ENCODE data around the gene FAM124B.
A peak's percentile ranks its signal among the peaks of the same experiment; 100 is the strongest.

Gene FAM124B, protein sequence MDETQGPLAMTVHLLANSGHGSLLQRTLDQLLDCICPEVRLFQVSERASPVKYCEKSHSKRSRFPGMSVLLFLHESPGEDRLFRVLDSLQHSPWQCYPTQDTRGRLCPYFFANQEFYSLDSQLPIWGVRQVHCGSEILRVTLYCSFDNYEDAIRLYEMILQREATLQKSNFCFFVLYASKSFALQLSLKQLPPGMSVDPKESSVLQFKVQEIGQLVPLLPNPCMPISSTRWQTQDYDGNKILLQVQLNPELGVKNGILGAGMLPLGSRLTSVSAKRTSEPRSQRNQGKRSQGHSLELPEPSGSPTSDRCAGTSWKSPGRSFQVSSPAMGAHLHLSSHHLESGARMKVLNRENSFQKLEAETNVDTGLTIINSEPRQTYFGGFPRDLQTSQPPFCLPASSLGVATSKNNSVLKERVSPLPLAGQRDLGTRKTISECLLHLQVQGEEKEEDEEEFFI

DNA sequence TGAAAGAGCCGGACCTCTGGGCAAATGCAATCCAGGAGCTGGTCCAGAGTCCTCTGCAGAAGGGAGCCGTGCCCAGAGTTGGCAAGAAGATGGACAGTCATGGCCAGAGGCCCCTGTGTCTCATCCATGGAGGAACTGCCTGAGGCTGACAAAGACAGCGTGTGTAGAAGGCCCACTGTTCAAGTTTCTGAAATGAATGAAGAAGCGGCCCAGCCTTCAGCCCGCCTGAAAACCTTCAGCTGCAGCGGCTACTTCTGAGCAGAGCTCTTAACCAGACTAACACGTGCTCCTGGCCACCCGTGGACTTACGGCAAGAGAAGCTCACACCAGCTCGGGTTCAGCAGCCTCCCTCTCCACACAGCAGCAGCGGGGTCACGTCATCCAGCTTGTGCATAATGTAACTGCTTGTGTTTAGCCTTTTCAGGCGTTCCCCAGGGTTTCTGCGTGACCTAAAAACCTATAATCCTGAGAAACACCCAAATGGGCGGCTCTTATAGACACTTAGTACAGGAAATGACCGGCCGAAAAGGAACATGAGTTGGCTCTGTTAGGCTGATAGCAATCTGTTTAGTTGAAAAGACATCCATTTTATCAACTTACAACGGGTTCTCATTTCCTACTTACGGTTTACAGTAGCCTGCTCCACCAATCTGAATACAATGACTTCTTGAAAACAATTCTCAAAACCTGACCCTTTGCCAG is at the start of gene FAM124B:
Gene FAM124B, minus strand, starts transcription at position 467 of the 702 bp plus-strand sequence. Its CDS starts 339 bp downstream, at position 128.
- DNase-seq = peak; percentile 38

DNA sequence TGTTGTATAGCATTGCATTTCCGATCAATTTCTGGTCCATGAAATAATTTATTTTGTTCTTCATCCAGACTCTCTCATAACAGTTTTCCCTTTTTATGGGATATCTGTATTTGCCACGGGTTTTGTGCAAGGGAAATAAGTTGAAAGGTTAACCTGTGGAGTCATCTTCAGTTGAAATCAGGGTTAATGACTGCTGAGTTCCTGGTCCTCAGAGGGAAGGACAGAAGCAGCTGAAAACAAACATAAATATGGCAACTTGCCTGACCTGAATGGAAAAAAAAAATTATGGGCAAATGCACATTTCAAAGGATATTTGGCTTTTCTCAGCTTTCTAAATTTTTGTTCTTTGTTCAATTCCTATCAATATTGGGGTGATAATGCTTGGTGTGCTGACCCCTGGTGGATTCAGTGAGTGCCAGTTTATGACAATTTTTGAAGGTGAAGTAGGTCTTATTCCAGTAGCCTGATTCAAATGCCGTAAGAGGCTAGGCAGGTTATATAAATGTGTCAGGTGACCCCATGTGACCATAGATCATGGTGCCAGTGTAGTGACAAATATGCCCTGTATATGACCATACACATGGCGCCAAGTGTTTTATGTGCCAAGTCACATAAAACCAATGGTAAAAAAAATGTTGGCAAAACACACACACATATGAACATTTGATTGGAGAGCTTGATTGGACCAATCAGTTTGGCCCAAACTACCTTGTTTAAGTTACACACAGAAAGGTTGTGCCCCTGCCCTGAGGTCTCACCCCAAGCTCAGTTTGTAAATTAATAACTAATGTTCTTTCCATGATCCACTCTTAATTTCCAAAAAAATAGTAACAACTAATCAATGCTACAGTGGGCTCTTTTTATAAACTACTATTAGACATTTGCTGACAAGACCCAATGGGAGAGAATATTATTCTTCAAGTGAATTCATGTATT is 47.6 kb upstream of the FAM124B start:
- DNase-seq = no peak

DNA sequence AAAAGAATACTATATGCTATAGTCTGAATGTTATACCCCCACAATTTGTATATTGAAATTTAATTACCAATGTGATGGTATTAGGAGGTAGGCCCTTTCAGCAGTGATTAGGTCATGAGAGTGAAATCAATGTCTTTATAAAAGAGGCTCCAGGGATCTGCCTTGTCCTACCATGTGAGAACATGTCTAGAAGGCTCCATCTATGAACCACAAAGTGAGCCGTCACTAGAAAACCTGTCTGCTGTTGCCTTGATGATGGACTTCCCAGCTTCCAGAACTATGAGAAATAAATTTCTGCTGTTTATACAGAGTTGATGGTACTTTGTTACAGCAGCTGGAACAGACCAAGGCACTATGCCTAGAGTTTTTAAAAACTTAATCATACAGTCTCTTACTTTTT is 46.3 kb upstream of the FAM124B start:
- no peak for DNase-seq

DNA sequence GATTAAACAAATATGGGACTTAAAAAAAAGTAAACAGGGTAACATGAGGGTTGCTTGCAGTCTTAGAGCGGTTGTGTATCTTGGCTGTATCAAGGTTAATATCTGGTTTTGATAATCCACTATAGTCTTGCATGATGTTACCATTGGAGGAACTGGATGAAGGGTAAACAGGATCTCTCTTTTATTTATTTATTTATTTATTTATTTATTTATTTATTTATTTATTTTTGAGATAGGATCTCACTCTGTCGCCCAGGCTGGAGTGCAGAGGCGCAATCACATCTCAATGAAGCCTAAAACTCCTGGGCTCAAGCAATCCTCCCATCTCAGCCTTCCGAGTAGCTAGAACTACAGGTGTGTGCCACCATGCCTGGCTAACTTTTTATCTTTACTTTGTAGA is 42.9 kb upstream of the FAM124B start:
- DNase-seq = no peak

DNA sequence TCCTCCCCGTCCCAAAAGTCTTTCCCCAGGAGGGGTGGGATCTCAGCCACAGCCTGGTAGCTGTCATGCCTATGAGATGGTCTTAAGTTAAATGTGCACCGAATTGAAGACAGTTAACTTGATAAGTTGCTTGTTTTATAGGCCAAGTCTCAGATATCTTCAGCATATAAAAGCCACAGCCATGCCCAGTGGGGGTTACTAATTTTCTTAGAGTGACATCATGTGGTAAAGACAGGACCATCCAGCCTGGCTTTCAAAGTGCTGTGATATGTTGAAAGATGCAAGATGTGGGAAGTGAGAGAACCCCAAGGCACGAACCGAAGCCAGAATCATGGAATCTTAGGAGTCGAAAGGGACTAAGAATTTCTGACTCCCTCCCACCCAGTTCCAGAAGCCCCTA is 42.1 kb upstream of the FAM124B start:
- DNase-seq = no peak

DNA sequence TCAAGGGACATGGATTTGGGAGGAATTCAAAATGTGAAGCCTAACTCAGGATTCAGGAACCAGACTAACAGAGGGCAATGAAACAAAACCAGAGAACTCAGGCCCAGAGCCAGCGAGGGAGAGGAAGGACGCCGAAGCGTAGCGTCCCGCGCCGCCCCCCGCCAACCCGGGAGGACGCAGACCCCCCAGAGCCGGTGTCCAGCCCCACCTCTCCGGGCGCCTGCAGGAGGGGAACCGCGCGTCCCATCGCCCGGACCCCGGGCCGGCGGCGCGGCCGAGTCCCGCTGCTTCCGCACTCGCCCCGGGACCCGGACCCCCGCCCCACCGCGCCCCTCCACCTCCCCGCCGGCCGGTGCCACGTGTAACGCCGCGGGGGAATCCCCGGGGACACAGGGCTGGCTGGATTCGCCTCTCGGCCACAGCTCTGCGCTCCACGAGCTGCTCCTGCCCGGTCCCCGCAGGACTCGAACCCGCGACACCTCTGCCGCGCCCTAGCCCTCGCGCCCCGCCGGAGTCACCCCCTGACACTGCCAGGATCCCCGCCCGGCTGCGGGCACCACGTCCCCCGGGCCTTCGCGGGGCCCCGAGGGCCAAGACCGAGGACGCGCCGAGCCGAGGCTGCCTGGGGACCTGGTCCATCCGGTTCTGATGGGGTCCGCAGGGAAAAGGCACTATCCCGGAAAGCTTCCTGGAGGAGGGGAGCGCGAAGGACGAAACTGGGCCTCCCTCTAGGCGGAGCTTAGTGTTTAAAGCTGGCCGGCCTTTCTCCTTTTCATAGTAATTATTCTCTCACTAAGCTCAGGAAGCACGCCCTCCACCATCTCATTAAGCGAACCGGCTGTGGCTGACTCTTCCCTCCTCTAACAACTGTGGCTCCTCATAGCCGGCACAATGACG is 40.4 kb upstream of the FAM124B start:
- no peak for DNase-seq

DNA sequence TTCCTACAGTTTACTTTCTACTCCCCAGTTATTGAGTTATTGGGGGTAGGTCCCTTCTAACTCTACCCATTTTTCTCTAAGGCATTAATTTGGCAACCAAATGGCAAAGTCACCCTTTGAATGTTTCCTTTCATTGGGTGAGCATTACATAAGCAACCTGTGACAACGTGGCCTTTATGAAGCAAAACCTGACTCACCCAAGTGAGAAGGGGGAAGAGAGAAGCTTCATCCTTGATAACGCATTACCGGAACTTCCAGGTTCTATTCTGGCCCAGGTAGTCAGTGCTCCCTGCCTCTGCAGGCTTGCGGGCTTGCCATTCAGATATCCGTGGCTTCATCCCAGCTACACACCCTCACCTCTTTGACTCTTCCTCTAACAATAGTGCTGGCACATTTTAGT is 39.1 kb upstream of the FAM124B start:
- no peak for DNase-seq

DNA sequence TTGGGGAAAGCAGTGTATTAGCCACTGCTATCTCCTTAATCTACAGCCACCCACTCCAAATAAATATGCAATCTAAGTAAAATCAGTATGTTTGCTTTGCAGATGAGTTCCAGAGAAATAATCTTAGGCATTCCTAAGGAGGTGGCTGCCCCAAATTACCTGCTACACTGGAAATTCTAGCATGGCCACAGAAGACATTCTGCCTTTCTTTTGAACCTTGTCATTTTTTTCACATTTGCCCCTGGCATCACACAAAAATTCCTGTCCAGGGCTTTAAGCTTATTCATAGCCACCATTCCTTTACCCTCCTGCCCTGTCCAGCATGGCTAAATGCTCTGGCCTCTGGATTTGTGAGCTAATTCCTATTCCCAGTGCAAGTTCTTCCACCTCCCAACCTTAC is 36.8 kb upstream of the FAM124B start:
- no peak for DNase-seq

DNA sequence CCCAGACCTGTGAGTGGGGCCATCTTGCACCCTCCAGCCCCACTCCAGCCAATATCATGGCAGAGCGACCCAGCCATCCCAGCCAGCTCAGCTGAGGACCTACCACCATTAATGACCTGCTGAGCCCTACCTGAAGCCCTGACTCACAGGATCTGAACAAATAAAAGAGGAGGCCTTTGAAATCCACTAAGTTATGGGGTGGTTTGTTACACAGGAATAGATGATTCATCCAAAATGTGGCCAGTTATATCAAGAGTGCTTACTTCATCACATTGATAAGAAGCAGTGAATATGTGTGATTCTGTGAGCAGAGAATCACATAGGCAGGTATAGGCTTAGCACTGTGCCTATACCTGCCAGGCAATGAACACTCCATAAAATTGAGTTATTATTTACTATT is 34.7 kb upstream of the FAM124B start:
- DNase-seq = no peak

DNA sequence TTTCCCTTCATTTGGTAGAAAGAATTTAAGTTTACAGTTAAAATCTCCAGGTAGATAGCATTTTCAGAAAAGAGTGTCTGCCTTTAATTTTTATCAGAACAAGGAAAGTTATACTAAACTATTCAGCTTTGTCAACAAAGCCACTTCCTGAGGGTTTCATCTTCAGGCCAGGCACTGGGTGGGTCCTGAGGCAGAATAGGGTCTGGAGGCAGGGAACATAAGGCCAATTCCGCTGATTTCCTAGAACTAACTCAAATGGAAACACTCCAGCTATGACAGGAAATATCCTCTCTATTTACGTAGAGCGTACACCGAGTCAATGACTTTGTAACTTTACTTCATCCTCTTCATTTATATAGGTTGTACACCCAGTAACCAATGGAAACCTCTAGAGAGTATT is 32.7 kb upstream of the FAM124B start:
- DNase-seq = no peak

DNA sequence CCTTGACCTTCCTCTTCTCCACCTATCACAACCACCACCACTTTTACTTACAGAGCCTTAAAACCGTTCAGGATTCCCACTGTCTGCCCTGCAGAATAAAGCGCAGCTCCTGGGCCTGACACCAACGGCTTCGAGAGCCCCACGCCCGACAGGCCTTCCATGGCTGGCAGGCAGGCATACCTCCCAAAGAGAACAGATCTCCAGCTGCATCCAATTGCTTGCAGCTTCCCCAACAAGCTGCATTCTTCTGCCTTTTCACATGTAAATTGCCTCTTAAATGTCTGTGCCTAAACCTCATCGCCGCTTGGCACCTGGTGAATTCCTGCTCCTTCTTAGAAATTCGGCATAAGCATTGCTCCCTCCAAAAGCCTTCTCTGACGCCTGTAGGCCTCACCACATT is 31.5 kb upstream of the FAM124B start:
- no peak for DNase-seq

DNA sequence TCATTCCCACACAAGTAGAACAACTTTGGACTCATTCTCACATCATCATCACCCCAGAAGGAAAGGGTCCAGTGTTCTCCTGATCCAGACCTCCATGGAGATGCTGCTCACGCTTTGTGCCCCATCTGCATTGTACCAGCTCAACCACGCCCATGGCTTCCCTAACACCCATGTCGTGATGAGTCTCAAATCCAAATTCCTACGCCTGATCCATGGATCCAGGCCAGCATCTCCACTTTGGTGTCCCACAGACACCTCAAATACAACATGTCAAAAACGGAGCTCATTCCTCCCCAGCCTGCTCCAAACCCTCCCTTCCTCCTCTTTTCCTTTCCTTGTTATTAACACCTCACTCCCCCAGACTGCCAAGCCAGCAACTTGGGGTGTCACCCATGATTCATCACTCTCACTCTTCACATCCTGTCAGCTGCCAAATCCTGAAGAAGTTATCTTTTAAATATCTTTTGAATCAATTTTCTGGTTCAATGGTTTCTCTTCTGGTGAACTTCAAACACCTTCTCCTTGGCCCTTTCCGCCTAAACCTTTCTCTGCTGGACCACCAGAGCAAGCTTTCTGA is 30.2 kb upstream of the FAM124B start:
- no peak for DNase-seq

DNA sequence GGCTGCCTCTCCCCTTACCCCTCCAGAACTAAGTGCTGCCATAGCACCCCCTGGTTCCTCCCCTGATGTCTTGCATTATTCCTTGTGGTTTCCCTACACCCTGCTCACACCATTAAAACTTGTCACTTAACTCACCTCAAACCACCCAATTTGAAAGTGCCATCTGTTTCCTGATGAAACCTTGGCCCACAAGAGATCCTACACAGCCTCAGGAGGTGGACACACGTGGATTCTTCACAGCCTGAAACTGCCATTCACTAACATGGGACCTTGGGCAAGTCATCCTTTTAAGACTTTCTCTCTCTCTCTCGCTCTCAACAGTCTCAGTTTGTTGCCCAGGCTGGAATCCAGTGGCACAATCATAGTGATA is 27.5 kb upstream of the FAM124B start:
- no peak for DNase-seq

DNA sequence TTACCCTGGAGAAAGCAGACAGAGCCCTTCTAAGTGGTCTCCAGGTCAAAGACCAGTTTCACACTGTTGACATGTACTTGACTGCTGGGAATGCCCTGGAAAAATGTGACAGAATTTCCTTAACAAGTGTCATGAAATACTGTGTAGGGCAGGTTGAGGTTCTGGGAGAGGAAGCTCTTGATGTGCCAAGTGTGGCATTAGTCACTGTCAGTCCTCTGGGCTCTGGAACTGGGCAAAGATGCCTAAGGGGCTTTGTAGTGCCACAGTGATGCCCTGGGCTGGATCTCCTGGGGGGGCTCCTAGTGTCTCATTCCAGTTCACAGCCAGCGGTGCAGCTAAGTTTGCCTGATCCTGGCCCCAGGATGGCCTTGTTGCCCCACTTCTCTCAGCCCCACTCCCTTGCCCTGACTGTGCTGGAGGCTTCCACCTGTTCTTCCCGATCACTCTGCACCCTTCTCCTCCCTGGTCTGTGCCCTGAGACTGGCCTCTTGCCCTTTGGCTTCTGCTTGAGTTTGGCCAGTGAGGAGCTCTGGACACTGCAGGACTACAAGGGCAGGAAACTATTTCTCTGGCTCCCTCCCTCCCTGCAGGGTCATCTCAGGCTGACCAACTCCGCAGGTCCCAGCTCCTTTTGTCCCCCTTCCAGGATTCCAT is 27.0 kb upstream of the FAM124B start:
- DNase-seq = no peak

DNA sequence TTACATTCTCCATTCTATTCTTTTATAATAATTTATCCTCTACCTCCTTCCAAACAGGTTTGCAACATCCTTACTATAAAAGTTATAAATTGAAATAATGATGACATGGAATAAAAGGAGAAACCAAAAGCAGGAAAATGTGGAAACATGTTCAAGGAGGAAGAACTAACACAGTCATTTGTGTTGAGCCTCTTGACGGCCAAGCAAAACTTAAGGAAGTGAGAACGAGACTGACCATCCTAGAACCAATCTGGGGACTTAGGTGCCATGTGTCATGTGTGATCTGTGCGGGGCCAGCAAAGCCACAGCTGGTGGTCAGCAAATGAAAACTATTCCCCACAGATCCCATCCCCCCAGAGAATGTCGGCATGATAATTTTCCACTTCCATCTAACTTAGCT is 25.6 kb upstream of the FAM124B start:
- DNase-seq = no peak

DNA sequence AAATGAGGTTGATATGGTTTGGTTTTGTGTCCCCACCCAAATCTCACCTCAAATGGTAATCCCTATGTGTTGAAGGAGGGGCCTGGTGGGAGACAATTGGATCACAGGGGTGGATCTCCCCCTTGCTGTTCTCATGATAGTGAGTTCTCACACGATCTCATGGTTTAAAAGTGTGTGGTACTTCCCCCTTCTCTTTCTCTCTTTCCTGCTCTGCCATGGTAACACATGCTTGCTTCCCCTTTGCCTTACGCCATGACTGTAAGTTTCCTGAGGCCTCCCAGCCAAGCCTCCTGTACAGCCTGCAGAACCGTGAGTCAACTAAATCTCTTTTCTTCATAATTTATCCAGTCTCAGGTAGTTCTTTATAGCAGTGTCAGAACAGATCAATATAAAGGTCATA is 24.7 kb upstream of the FAM124B start:
- DNase-seq = no peak

DNA sequence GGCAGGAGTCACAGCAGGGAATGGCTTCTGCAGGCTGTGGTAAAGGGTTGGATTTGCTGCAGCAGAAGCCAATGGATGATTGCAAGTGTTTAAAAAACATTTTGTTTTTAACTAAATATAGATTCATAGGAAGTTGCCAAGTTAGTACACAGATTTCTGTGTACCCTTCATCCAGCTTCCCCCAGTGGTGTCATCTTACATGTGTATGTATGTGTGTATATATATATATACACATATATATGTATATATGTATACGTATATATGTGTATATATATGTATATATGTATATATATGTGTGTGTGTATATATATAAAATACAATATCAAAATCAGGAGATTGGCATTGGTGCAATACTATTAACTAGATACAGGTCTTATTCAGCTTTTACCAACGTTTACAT is 19.2 kb upstream of the FAM124B start:
- no peak for DNase-seq

DNA sequence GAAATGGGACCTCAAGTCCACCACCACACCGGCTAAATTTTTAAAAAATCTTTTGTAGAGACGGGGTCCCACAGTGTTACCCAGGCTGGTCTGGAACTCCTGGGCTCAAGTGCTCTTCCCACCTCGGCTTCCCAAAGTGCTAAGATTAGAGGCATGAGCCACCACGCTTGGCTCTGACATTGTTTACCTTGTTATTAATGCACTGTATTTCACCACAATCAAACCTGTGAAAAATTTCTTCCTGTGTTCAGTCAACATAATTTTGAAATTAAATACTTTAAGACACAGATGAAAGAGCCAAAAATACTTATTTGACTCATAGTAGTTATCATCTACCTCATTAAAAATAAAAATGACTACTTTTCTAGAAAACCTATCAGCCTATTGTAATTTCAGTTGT is 16.0 kb upstream of the FAM124B start:
- DNase-seq = no peak

DNA sequence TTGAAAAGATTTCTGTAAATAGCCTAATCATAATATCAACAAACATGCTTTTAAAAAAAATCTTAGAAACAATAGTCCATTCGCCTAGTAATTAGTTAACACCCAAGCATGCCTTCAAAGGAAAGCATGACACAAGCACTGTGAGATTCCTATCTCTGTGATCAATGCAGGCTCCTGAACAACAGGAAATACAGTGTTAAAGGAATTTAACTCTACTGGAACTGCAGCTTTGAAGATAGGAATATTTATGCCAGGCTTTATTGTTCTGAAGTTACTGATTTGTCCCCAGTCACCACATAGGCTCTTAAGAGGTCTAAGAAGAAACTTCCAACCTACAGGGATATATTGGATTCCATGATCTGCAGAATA is 15.4 kb upstream of the FAM124B start:
- DNase-seq = no peak

DNA sequence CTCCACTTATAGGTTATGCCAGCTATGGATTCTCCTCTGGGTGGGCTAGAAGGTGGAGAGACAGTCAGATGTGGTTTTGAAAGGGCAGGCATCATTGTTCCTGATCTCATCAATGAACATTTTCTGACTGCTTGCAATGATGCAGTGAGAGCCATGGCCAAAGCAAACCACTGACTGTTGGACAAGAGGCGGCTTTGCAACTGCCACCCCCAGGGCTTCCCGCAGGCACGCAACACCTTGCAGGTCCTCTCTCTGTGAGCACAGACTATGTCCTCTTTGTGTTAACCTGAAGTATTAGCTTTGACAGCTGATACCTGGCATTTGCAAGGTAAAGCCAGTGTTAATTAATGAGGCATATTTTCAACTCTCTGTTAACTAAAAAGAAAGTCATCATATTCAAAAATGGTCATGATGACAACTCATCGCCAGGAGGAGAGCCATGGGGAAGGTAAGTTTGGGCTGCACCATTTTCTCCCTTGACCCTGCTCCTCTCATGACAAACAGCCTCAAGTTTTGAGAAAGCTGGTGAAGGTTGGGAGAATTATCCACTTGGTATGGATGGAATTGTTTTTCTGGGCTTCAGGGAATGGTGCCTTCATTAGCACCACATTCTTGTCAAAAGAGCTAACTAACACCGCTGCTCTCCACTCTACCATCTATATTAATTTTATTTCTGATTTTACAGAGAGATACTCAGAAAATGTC is 14.9 kb upstream of the FAM124B start:
- DNase-seq = no peak

DNA sequence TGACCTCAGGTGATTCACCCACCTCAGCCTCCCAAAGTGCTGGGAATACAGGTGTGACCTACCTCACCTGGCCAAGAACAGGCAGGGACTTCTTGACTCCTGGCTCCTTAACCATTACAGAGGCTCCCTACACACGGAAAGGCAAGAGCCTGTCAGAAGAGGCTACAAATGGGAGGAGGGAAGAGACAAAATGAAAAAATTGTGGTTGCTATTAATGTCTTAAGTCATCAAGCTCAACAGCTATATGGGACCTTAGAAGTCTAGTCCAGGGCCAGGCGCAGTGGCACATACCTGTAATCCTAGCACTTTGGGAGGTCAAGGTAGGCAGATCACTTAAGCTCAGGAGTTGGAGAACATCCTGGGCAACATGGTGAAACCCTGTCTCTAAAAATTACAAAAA is 11.5 kb upstream of the FAM124B start:
- DNase-seq = no peak

Measured in CD4-positive, alpha-beta T cell treated with Interleukin-12 subunit alpha and Interleukin-12 subunit beta, for 1 hour (primary cell).